Prostate gland (tissue), 2 donors: Measurements from ENCODE around the gene ITGA3. TPM values are rescaled to one million over a fixed set of nuclear protein-coding genes. Genes with fewer than 3 reads are reported as not detected.
"Not testable (repeated sequence)": the region's sequence is repeated elsewhere in the genome, so short reads cannot be mapped to it uniquely, and the experiment has no call there.

ENCODE experiments used
- DNase-seq: peaks from one replicate; pipeline ENCODE4 v3.0.0-alpha.2; 2019; ENCODE audit warnings: low spot score
- H3K27ac ChIP-seq, 2 donors: fragments of 200-600 bp; sonication (generic); 2 replicates each; pipeline ENCODE4 v1.5.1; 2017 to 2019
- H3K27me3 ChIP-seq: fragments of 200-600 bp; sonication (generic); replicated peaks from 2 replicates; pipeline ENCODE4 v1.5.1; 2019; ENCODE audit not compliant: insufficient read depth
- H3K36me3 ChIP-seq, 2 donors: fragments of 200-600 bp; sonication (generic); 1 replicate in 1 of 2; 2 replicates in 1 of 2; pipeline versions ENCODE4 v1.5.1 to v1.8.1; 2017 to 2019
- H3K4me1 ChIP-seq: fragments of 200-600 bp; sonication (generic); replicated peaks from 2 replicates; pipeline ENCODE4 v1.5.1; 2019
- H3K4me3 ChIP-seq, 2 donors: fragments of 200-600 bp; sonication (generic); 2 replicates each; pipeline ENCODE4 v1.5.1; 2017 to 2019
- H3K9me3 ChIP-seq: fragments of 200-600 bp; sonication (generic); 2 replicates; pipeline ENCODE4 v1.5.1; 2017
- CTCF ChIP-seq, 4 experiments: fragments of 200-600 bp in 2 of 4; fragments of 450-650 bp in 2 of 4; sonication (generic) in 2 of 4; IDR thresholded peaks; 1 replicate in 3 of 4; 2 replicates in 1 of 4; pipeline ENCODE4 v1.5.1; 2016 to 2019; ENCODE audit warnings: antibody characterized with exemption in 4 of 4, mild to moderate bottlenecking in 2 of 4, moderate library complexity in 2 of 4
- POLR2A ChIP-seq: fragments of 450-650 bp; IDR thresholded peaks from one replicate; pipeline ENCODE4 v1.6.1; 2016; ENCODE audit warnings: antibody characterized with exemption, mild to moderate bottlenecking
- POLR2AphosphoS5 ChIP-seq: sonication (generic); formaldehyde crosslinking; IDR thresholded peaks from one replicate; pipeline ENCODE4 v1.6.1; 2017; ENCODE audit warnings: antibody characterized with exemption
- WGBS: methylation state at CpG from one replicate; pipeline ENCODE4 v1.1.5; 2018; 5-methylcytosine and 5-hydroxymethylcytosine counted together
- intact Hi-C: fragments of 100-400 bp; cut with DNase I; formaldehyde crosslinking; loops from one replicate; pipeline ENCODE4 v1.14.2; 2022
- total RNA-seq, 2 donors: library from RNA; depleted of rRNA; stranded (reverse); fragments of >200 nt; gene quantifications; one replicate each; pipeline ENCODE4 v1.1.0, GENCODE V29; 2016

The ITGA3 gene
- total RNA-seq, 2 donors from 2014 or later = 67.0 to 71.3 TPM

DNA sequence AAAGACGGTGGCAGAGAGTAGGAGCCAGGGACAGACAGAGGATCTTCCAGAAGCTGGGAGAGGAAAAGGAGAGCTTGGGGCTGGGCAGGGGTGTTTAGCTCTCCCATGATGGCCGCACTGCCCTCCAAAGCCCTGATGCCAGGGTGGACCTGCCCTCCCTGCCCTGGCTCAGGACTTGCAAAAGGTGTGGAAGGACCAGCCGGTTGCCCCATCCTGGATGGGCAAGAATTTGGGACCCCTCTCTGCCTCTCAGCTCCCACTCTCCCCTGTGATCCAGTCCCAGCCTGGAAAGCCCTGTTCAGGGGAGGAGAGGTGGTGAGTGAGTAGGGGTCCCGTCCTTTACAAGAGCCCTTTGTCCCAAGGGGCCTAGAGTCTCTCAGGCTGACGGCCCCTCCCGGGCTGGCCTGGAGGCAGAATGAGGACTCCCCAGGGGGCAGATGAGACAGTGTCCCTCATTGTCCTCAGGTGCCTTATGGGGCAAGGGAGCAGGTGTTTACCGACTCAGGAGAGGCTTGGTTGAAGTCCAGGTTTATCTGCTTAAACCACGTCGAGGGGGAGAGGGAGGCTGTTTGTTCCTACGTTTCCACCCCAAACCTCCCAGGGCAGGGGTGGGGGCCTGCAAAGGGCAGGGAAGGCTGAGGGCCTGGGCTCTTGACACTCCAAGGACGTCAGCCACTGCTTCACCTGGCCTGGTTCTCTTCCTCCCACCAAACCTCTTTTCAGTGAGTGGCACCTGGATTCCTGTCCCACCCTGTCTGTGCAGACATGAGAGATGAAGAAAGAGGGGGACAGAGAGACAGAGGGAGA lies 19.3 kb upstream of the ITGA3 start:
- H3K9me3 ChIP-seq = no peaks in the 10 kb centered on the region
- no peak overlapping the region for H3K4me3 ChIP-seq
- peak overlapping the region in 1 of 2 donors; percentile 57 for H3K27ac ChIP-seq
- TF ChIP-seq POLR2AphosphoS5 (no peak), CTCF (IDR thresholded peaks at IDR 0.05) (no peak), POLR2A (no peak)
- no peaks in the 10 kb centered on the region for H3K27me3 ChIP-seq
- 47% methylated on average over 11 of the region's 11 CpGs for WGBS
- no peak for DNase-seq
- H3K36me3 ChIP-seq = no peaks in the 10 kb centered on the region
- intact Hi-C loops = no loop called here
- no peaks in the 10 kb centered on the region for H3K4me1 ChIP-seq

DNA sequence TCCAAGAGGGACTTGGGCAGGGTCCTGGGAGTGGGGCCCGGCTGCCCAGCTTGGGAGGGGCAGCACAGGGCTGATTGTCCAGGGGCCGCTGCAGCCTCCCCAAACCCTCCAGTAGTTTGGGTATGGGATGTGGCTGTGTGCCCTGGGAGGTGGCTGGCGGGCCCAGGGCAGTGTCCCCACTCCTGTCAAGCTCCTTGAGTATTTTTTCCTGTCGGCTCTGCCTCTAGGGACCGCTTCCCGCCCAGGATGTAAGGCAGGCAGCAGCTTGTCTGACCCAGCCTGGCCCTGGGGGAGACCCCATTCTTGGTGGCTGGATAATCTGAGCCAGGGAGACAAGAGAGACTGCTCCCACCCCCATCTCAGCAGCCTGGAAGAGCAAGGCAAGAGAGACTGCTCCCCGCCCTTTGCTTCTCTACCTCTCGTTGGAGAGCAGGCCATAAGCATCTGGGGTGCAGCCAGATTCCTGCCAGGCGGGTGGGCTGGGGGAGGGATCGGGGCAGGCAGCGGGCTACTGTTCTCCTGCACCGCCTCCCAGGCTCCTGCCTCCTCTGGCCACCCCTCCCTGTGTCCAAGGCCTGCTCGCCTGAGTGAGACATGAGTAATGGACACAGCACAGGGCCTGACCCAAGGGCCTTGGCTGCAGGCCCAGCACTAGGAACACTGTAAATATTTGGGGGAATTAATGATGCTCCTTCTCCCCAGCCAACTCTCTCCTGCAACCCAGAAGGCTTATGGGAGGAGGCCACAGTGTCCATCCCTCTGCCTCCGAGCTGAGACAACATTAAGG lies 18.4 kb upstream of the ITGA3 start:
- Histone ChIP-seq H3K27ac (peak overlapping the region in 1 of 2 donors; percentile 57), H3K9me3 (no peaks in the 10 kb centered on the region), H3K36me3 (no peaks in the 10 kb centered on the region), H3K4me3 (no peak overlapping the region), H3K4me1 (no peaks in the 10 kb centered on the region), H3K27me3 (no peaks in the 10 kb centered on the region)
- peak; percentile 62 for DNase-seq
- intact Hi-C loops = no loop called here
- 33% methylated on average over 14 of the region's 14 CpGs for whole genome bisulfite sequencing
- no peak for TF ChIP-seq CTCF (IDR thresholded peaks at IDR 0.05)
- TF ChIP-seq POLR2A = no peak
- TF ChIP-seq POLR2AphosphoS5 = no peak

GRCh38 chr17:50039058-50039457 lies 16.9 kb upstream of the ITGA3 start:
- DNase-seq = no peak
- Histone ChIP-seq H3K9me3 (no peaks in the 10 kb centered on the region), H3K36me3 (no peaks in the 10 kb centered on the region), H3K4me1 (no peaks in the 10 kb centered on the region), H3K4me3 (no peak overlapping the region), H3K27ac (no peak overlapping the region), H3K27me3 (no peaks in the 10 kb centered on the region)
- TF ChIP-seq POLR2A (no peak), POLR2AphosphoS5 (no peak), CTCF (IDR thresholded peaks at IDR 0.05) (no peak)
- intact Hi-C loops = no loop called here
- WGBS = 93% methylated on average over 4 of the region's 4 CpGs

DNA sequence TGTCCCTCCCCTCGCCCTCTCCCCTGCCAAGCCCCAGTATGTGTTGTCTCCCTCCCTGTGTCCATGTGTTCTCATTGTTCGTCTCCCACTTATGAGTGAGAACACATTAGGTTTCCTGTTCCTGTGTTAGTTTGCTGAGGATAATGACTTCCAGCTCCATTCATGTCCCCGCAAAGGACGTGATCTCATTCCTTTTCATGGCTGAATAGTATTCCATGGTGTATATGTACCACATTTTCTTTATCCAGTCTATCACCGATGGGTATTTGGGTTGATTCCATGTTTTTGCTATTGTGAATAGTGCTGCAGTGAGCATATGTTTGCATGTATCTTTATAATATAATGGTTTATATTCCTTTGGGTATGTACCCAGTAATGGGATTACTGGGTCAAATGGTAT lies 15.4 kb upstream of the ITGA3 start:
- H3K9me3 ChIP-seq, DNase-seq, H3K27me3 ChIP-seq, H3K4me3 ChIP-seq, intact Hi-C loops, H3K4me1 ChIP-seq, H3K27ac ChIP-seq, H3K36me3 ChIP-seq: not testable (repeated sequence)
- WGBS = 94% methylated on average over 5 of the region's 5 CpGs

DNA sequence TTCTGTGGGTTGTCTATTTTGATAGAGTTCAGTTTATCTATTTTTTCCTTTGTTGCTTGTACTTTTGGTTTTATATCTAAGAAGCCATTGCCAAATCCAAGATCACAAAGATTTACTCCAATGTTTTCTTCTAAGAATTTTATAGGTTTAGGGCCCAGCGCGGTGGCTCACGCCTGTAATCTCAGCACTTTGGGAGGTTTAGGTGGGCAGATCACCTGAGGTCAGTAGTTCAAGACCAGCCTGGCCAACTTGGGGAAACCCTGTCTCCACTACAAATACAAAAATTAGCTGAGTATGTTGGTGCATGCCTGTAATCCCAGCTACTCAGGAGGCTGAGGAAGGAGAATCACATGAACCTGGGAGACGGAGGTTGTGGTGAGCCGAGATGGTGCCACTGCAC lies 13.7 kb upstream of the ITGA3 start:
- Histone ChIP-seq H3K36me3 (no peaks in the 10 kb centered on the region), H3K27me3 (no peaks in the 10 kb centered on the region), H3K4me3 (no peak overlapping the region), H3K27ac (no peak overlapping the region), H3K9me3 (no peaks in the 10 kb centered on the region), H3K4me1 (no peaks in the 10 kb centered on the region)
- 93% methylated on average over 5 of the region's 5 CpGs for WGBS
- DNase-seq = no peak
- TF ChIP-seq POLR2AphosphoS5 (no peak), POLR2A (no peak), CTCF (IDR thresholded peaks at IDR 0.05) (no peak)
- intact Hi-C loops = no loop called here
